HG03469 (cell line): ENCODE results near the gene NDST3.

Source experiments
- ATAC-seq: cut with Tn5 transposase; IDR thresholded peaks from one replicate; pipeline ENCODE4 v1.9.1; 2021; ENCODE audit warnings: mild to moderate bottlenecking, moderate library complexity, moderate number of reproducible peaks; ENCODE audit not compliant: unreplicated experiment

NDST3 gene

GRCh38 chr4:118173956-118174725 lies 139.9 kb downstream of the NDST3 start:
- no peak for ATAC-seq

GRCh38 chr4:118175506-118175905 lies 141.2 kb downstream of the NDST3 start:
- ATAC-seq = no peak

GRCh38 chr4:118177126-118177525 lies 142.8 kb downstream of the NDST3 start:
- ATAC-seq = no peak

GRCh38 chr4:118180776-118181175 lies 146.5 kb downstream of the NDST3 start:
- ATAC-seq = no peak

- no peak for ATAC-seq
Measured at GRCh38 chr4:118190903-118191302, 156.6 kb downstream of the NDST3 start.

GRCh38 chr4:118193421-118193820 lies 159.1 kb downstream of the NDST3 start:
- no peak for ATAC-seq

GRCh38 chr4:118206627-118207026 lies 172.3 kb downstream of the NDST3 start:
- no peak for ATAC-seq

- no peak for ATAC-seq
Measured at GRCh38 chr4:118213101-118213500, 178.8 kb downstream of the NDST3 start.

- ATAC-seq = no peak
Measured at GRCh38 chr4:118215826-118216225, 181.5 kb downstream of the NDST3 start.

GRCh38 chr4:118221227-118221800 lies 187.0 kb downstream of the NDST3 start:
- no peak for ATAC-seq

- ATAC-seq = no peak
Measured at GRCh38 chr4:118224243-118224829, 190.1 kb downstream of the NDST3 start.

GRCh38 chr4:118225511-118225910 lies 191.2 kb downstream of the NDST3 start:
- ATAC-seq = no peak

GRCh38 chr4:118226311-118227010 lies 192.2 kb downstream of the NDST3 start:
- ATAC-seq = no peak

GRCh38 chr4:118235566-118236120 lies 201.4 kb downstream of the NDST3 start:
- no peak for ATAC-seq

GRCh38 chr4:118237531-118237930 lies 203.2 kb downstream of the NDST3 start:
- ATAC-seq = no peak

GRCh38 chr4:118249890-118250289 lies 215.6 kb downstream of the NDST3 start:
- ATAC-seq = no peak

GRCh38 chr4:118254368-118254767 lies 220.1 kb downstream of the NDST3 start:
- no peak for ATAC-seq

- no peak for ATAC-seq
Measured at GRCh38 chr4:118259111-118259510, 224.8 kb downstream of the NDST3 start.

- no peak for ATAC-seq
Measured at GRCh38 chr4:118260309-118260708, 226.0 kb downstream of the NDST3 start.

GRCh38 chr4:118264096-118264495 lies 229.8 kb downstream of the NDST3 start:
- no peak for ATAC-seq
